GM12891 (cell line): Measurements from ENCODE around the gene RBP3.
"Not testable (repeated sequence)": the region's sequence is repeated elsewhere in the genome, so short reads cannot be mapped to it uniquely, and the experiment has no call there.

Source experiments
- DNase-seq: peaks from one replicate; pipeline ENCODE4 v3.0.0; 2011; ENCODE audit warnings: low spot score; ENCODE audit not compliant: insufficient read length
- FAIRE-seq: peaks from 2 replicates; lab custom pipeline; 2011; peaks lifted over from hg19 to GRCh38; lab: Jason Lieb, UNC
- PAX5 ChIP-seq: IDR thresholded peaks from 2 replicates; pipeline ENCODE4 v1.6.1; 2011; ENCODE audit warnings: low read length, moderate library complexity, mild to moderate bottlenecking; ENCODE audit not compliant: insufficient read depth, severe bottlenecking
- POLR2A ChIP-seq: IDR thresholded peaks from 2 replicates; pipeline ENCODE4 v1.6.1; 2011; ENCODE audit warnings: low read depth, low read length, control low read depth
- POLR2AphosphoS5 ChIP-seq: IDR thresholded peaks from 2 replicates; pipeline ENCODE4 v1.6.1; 2011; ENCODE audit warnings: low read depth, low read length, control low read depth
- POU2F2 ChIP-seq: IDR thresholded peaks from 2 replicates; pipeline ENCODE4 v1.6.1; 2011; ENCODE audit warnings: low read depth, mild to moderate bottlenecking, control low read depth, low read length, moderate library complexity
- SPI1 ChIP-seq: IDR thresholded peaks from 2 replicates; pipeline ENCODE4 v1.6.1; 2011; ENCODE audit warnings: low read depth, low read length, control low read depth
- TAF1 ChIP-seq: IDR thresholded peaks from 2 replicates; pipeline ENCODE4 v1.6.1; 2011; ENCODE audit warnings: low read depth, low read length, control low read depth

RBP3 gene

GRCh38 chr10:47380341-47381102 is 32.4 kb downstream of the RBP3 start:
- no peak for FAIRE-seq
- TF ChIP-seq PAX5: no peak
- no peak for TF ChIP-seq POLR2AphosphoS5
- no peak for TF ChIP-seq POLR2A
- DNase-seq: no peak

GRCh38 chr10:47381103-47381395 is 32.9 kb downstream of the RBP3 start:
- DNase-seq (no peak), FAIRE-seq (no peak)
- no peak for TF ChIP-seq POLR2A
- no peak for TF ChIP-seq POU2F2
- no peak for TF ChIP-seq SPI1
- TF ChIP-seq PAX5: no peak
- TF ChIP-seq TAF1: no peak

DNA sequence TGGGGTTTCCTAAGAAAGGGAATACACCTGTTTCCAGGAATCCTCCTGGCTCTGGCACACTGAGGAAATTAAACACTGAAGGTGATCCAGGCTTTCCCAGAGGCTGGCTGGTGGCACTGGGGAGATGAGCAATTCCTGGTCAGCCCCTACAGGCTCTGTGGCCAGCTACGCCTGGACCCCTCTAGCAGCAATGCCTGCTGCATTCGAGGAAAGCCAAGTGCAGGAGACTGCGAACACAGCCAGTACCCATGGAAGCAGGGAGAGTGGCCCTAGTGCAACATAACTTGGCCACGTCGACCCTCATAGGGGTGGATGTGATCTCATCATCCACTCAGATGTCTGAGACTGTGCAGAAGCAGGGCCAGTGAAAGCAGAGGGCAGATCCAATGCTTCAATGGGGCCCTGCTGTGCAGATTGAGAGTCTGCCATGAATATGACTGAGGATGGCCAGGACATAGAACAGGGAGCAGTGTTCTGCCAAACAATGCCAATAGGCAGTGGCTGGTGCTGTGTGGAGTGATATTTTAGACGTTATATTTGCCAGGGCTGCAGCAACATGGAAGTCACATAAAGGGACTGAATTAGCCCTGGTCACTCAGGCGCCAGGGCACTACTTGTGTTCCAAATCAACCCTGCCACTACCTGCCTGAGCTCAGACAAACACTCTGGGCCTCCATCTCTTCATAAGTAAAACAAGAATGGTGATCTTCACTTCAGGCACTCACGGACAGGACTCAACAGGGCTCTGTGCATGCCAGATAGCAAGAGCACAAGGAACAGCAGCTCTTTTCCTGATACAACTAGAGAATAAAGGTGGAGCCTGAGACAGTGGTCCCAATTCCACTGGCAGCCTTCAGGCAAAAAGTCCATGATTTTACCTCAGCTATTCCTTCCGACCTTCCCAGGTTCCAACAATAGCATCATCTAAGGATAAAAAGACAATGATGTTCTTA is 33.5 kb downstream of the RBP3 start:
- DNase-seq (no peak), FAIRE-seq (no peak)
- TF ChIP-seq POU2F2 (no peak), PAX5 (no peak), TAF1 (no peak), POLR2A (no peak), POLR2AphosphoS5 (no peak), SPI1 (no peak)

- DNase-seq: no peak
- FAIRE-seq: no peak
- TF ChIP-seq TAF1 (no peak), POLR2A (no peak), SPI1 (no peak), PAX5 (no peak), POLR2AphosphoS5 (no peak), POU2F2 (no peak)
These were observed 35.3 kb downstream of the RBP3 start for GRCh38 chr10:47383261-47384147.

GRCh38 chr10:47384148-47384921 is 36.2 kb downstream of the RBP3 start, which contains the start of gene ZNF488:
Gene ZNF488, minus strand, starts transcription at chr10:47384293. Its CDS starts 15,464 bp downstream, at chr10:47368829.
- TF ChIP-seq TAF1: no peak
- no peak for TF ChIP-seq POLR2AphosphoS5
- no peak for TF ChIP-seq SPI1
- no peak for TF ChIP-seq PAX5
- no peak for TF ChIP-seq POLR2A
- no peak for TF ChIP-seq POU2F2
- FAIRE-seq: no peak
- peak; percentile 85 for DNase-seq

DNA sequence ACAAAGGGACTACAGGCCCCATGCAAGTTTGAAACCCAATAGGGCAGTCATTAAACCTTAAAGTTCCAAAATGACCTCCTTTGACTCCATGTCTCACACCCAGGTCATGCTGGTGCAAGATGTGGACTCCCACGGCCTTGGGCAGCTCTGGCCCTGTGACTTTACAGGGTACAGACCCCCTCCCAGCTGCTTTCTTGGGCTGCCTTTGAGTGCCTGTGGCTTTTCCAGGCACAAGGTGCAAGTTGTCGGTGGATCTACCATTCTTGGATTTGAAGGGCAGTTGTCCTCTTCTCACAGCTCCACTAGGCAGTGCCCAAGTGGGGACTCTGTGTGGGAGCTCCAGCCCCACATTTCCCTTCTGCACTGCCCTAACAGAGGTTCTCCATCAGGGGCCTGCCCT is 37.9 kb downstream of the RBP3 start:
- FAIRE-seq, DNase-seq: not testable (repeated sequence)

- no peak for TF ChIP-seq TAF1
- no peak for TF ChIP-seq POLR2AphosphoS5
- TF ChIP-seq SPI1: no peak
- TF ChIP-seq POU2F2: no peak
- TF ChIP-seq POLR2A: no peak
- no peak for TF ChIP-seq PAX5
- FAIRE-seq (no peak), DNase-seq (no peak)
These were observed 40.7 kb downstream of the RBP3 start for GRCh38 chr10:47388879-47389278.

- FAIRE-seq: no peak
- TF ChIP-seq POLR2A (no peak), SPI1 (no peak), POU2F2 (no peak), POLR2AphosphoS5 (no peak), TAF1 (no peak), PAX5 (no peak)
- no peak for DNase-seq
These were observed 41.5 kb downstream of the RBP3 start for GRCh38 chr10:47389619-47390018.

DNA sequence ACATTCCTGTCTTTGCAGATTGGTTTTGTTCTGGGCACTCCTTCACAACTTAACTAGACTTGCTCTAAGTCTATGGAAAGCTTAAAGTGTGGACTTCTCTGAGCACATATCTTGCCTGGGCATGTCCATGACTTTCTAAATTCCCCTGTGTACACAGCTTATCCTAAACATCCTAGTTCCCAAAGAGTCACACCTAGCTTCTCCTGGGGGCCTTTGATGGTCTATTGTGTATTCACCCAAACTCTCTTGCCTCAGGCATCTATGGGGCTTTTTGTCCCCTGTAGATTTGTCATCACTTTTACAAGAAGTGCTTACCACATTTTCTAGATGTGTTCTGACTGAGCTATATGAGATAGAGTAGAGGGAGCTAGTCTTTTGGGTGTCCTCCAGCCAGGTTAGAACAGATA is 48.2 kb downstream of the RBP3 start:
- FAIRE-seq: no peak

More for the DNA sequence above, 48.2 kb downstream of the RBP3 start:
- no peak for TF ChIP-seq PAX5
- TF ChIP-seq POLR2AphosphoS5: no peak
- TF ChIP-seq SPI1: no peak
- TF ChIP-seq TAF1: no peak
- no peak for TF ChIP-seq POU2F2
- TF ChIP-seq POLR2A: no peak
- DNase-seq: no peak
